Progenitor cell of endocrine pancreas (in vitro differentiated cells): ENCODE measurements around the gene TNFRSF18. TPM values are rescaled to one million over a fixed set of nuclear protein-coding genes. Genes with fewer than 3 reads are reported as not detected.
A peak's percentile ranks its signal among the peaks of the same experiment; 100 is the strongest.

Experiments used
- DNase-seq: peaks from one replicate; pipeline ENCODE4 v3.0.0; 2021; ENCODE audit warnings: low spot score; ENCODE audit not compliant: unreplicated experiment
- H3K27ac Mint-ChIP-seq: 2 replicates; pipeline ENCODE4 v1.8.0; 2021; ENCODE audit warnings: mild to moderate bottlenecking, moderate library complexity, mixed read lengths
- H3K27me3 Mint-ChIP-seq: 2 replicates; pipeline ENCODE4 v1.8.0; 2021; ENCODE audit warnings: mixed read lengths
- H3K36me3 Mint-ChIP-seq: 2 replicates; pipeline ENCODE4 v1.8.0; 2022; ENCODE audit warnings: mixed read lengths; ENCODE audit not compliant: insufficient read depth
- H3K4me1 Mint-ChIP-seq: 2 replicates; pipeline ENCODE4 v1.8.0; 2021; ENCODE audit warnings: low read depth, mixed read lengths
- H3K4me3 Mint-ChIP-seq: 2 replicates; pipeline ENCODE4 v1.8.0; 2021; ENCODE audit warnings: low read depth, mild to moderate bottlenecking, moderate library complexity, mixed read lengths
- H3K9me3 Mint-ChIP-seq: 2 replicates; pipeline ENCODE4 v1.8.0; 2021; ENCODE audit warnings: low read depth, mixed read lengths
- total RNA-seq: library from RNA; stranded (reverse); gene quantifications from 2 replicates; pipeline ENCODE4 v1.2.1, GENCODE V29; 2021
- TF ChIP-seq, protein P1 (sequence below): fragments of 200-600 bp; sonication (generic); IDR thresholded peaks from one replicate; pipeline ENCODE4 v1.5.0; 2021; ENCODE audit warnings: antibody characterized with exemption, mild to moderate bottlenecking; ENCODE audit not compliant: unreplicated experiment

The TNFRSF18 gene
- total RNA-seq, 1 donor from 2014 or later, result 0.48 TPM

DNA sequence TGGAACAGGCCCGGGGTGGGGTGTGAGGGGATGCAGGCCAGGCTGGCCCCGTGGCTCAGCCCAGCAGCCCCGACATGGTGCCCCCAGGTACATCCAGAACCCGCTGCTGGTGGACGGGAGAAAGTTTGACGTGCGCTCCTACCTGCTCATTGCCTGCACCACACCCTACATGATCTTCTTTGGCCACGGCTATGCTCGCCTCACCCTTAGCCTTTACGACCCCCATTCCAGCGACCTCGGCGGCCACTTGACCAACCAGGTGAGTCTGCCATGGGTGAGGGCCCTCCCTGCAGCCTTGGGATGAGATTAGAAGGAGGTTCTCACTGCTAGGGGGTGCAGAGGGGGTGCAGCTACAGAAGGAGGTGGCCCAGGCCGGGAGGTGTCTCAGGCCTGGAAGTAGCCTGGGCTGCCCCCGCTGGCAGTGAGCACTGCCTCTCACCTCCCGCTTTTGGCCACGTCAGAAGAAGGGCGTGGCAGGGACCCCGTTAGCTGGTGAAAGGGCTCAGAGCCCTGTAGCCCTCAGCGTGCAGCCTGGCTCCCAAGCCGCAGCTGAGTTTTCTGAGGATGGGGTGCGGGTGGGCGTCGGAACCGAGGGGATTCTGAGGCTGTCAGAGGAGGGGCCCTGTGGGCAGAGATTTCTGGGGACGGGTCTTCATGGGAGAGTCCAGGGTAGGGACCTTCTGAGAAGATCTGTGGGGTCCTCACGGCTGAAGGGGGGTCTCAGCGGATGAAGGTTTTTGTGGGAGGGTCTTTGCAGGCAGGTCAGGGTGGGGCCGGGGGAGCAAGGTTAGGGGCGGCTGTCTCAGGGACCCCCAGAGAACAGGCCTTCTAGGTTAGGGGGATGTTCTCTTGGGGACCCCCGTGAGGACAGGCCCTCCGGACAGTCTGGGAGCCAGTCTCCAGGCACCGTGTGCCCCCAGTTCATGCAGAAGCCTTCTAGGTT lies 22.3 kb downstream of the TNFRSF18 start:
- TF ChIP-seq, protein P1, sequence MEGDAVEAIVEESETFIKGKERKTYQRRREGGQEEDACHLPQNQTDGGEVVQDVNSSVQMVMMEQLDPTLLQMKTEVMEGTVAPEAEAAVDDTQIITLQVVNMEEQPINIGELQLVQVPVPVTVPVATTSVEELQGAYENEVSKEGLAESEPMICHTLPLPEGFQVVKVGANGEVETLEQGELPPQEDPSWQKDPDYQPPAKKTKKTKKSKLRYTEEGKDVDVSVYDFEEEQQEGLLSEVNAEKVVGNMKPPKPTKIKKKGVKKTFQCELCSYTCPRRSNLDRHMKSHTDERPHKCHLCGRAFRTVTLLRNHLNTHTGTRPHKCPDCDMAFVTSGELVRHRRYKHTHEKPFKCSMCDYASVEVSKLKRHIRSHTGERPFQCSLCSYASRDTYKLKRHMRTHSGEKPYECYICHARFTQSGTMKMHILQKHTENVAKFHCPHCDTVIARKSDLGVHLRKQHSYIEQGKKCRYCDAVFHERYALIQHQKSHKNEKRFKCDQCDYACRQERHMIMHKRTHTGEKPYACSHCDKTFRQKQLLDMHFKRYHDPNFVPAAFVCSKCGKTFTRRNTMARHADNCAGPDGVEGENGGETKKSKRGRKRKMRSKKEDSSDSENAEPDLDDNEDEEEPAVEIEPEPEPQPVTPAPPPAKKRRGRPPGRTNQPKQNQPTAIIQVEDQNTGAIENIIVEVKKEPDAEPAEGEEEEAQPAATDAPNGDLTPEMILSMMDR, result no peak
- no peaks in the 10 kb centered on the region for H3K27me3 Mint-ChIP-seq
- no peak overlapping the region for H3K4me3 Mint-ChIP-seq
- peaks cover 3% of the 10 kb centered on the region for H3K36me3 Mint-ChIP-seq
- H3K4me1 Mint-ChIP-seq, result no peaks in the 10 kb centered on the region
- no peak overlapping the region for H3K27ac Mint-ChIP-seq
- no peak for DNase-seq
- H3K9me3 Mint-ChIP-seq, result no peaks in the 10 kb centered on the region

DNA sequence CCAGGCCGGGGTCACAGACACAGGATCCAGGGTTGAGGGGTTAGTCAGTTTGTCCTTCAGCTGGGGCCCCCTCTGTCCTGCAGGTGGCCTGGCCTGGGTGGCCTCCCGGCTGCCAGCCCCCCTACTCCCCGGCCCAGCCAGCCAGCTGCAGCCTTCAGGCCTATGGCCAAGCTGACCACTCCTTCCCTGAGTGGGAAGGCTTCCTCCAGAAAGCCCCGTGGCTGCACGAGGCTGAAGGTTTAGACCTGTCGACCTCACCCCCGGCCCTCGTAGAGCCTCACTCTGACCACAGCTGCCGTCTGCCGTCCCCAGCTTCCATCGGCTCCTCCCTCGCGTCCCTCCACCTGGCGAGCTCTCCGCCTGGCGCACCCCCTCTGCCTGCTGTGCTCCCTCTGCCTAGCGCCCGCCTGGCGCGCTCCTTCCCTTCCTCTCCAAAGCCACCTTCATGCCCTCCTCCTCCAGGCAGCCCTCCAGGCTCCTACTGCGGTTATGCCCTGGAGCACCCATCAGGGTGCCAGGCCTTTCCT lies 23.1 kb downstream of the TNFRSF18 start:
- Mint-ChIP-seq H3K27ac (peak overlapping the region; percentile 84), H3K4me3 (no peak overlapping the region), H3K36me3 (peaks cover 3% of the 10 kb centered on the region), H3K9me3 (no peaks in the 10 kb centered on the region), H3K27me3 (no peaks in the 10 kb centered on the region), H3K4me1 (no peaks in the 10 kb centered on the region)
- DNase-seq, result no peak
- TF ChIP-seq, protein P1, result no peak

DNA sequence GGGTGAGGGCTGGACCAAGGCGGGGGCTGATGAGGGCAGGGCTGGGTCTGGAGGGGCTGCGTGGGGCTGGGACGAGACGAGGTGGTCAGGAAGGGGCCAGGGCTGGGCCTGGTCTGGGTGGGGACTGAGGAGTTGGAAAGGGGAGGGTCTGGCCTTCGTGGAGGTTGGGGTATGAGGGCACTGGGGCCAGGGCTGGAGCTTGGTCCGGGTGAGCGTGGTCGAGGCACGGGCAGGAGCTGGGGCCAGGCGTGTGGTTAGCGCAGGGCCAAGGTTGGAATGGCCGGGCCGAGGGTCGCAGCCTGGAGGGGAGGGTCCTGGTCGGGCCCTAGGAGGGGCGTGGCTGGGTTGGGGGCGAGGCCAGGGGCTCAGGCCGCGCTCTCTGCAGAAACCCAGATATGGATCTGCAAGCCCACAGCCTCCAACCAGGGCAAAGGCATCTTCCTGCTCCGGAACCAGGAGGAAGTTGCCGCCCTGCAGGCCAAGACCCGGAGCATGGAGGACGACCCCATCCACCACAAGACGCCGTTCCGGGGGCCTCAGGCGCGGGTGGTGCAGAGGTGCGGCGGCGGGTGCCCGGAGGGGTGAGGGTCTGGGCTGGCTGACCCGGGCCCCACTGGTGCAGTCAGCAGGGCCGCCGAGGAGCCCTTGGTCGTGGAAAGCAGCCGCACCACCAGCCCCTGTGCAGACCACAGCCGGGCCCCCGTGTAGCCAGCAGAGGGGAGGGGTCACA lies 23.7 kb downstream of the TNFRSF18 start:
- Mint-ChIP-seq H3K27me3 (no peaks in the 10 kb centered on the region), H3K36me3 (peaks cover 3% of the 10 kb centered on the region), H3K27ac (no peak overlapping the region), H3K4me1 (no peaks in the 10 kb centered on the region), H3K9me3 (no peaks in the 10 kb centered on the region), H3K4me3 (no peak overlapping the region)
- TF ChIP-seq, protein P1, result no peak
- DNase-seq, result no peak

DNA sequence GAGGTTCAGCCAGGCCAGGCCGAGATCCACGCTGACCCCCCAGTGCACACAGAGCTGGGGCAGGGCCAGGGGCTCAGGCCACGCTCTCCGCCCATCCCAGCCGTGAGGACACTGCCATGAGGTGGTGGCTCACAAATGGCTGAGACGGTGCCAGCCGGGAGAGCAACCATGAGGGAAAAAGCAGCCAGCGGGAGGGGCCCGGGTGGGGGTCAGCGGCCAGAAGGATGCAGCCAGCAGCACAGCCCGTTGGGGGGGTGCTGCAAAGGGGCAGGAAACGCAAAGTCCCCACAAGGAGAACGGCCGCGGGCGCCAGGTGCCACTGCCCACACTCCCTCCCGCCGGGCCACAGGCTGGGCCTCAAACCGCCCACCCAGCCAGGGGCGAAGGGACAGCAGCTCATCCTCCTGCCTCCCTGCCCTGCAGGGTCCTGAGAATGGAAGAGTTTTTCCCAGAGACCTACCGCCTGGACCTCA lies 24.4 kb downstream of the TNFRSF18 start:
- TF ChIP-seq, protein P1, result no peak
- H3K9me3 Mint-ChIP-seq, result no peaks in the 10 kb centered on the region
- H3K27ac Mint-ChIP-seq, result no peak overlapping the region
- peaks cover 3% of the 10 kb centered on the region for H3K36me3 Mint-ChIP-seq
- H3K4me3 Mint-ChIP-seq, result no peak overlapping the region
- peaks cover 1% of the 10 kb centered on the region for H3K27me3 Mint-ChIP-seq
- no peaks in the 10 kb centered on the region for H3K4me1 Mint-ChIP-seq
- no peak for DNase-seq
